GM06990 (cell line): ENCODE results near the gene RAVER1.
A peak's percentile ranks its signal among the peaks of the same experiment; 100 is the strongest.

Experiments used
- DNase-seq: peaks from one replicate; pipeline ENCODE4 v3.0.0-alpha.2; 2011; ENCODE audit not compliant: insufficient read length; ENCODE audit errors: extremely low read depth
- H3K27me3 ChIP-seq: replicated peaks from 2 replicates; pipeline ENCODE4 v1.6.0; 2011; ENCODE audit warnings: low read length; ENCODE audit not compliant: control insufficient read depth, insufficient read depth
- H3K36me3 ChIP-seq: 2 replicates; pipeline ENCODE4 v1.5.1; 2011; ENCODE audit warnings: low read length; ENCODE audit not compliant: control insufficient read depth, insufficient read depth
- H3K4me3 ChIP-seq: replicated peaks from 2 replicates; pipeline ENCODE4 v1.5.1; 2011; ENCODE audit warnings: low read depth, mild to moderate bottlenecking, control low read depth, low read length
- TF ChIP-seq, protein P1 (sequence below): IDR thresholded peaks from 2 replicates; pipeline ENCODE4 v1.5.1; 2011; ENCODE audit warnings: low read length, control low read depth, mild to moderate bottlenecking, inconsistent platforms; ENCODE audit not compliant: insufficient read depth, poor library complexity, severe bottlenecking

RAVER1 gene

DNA sequence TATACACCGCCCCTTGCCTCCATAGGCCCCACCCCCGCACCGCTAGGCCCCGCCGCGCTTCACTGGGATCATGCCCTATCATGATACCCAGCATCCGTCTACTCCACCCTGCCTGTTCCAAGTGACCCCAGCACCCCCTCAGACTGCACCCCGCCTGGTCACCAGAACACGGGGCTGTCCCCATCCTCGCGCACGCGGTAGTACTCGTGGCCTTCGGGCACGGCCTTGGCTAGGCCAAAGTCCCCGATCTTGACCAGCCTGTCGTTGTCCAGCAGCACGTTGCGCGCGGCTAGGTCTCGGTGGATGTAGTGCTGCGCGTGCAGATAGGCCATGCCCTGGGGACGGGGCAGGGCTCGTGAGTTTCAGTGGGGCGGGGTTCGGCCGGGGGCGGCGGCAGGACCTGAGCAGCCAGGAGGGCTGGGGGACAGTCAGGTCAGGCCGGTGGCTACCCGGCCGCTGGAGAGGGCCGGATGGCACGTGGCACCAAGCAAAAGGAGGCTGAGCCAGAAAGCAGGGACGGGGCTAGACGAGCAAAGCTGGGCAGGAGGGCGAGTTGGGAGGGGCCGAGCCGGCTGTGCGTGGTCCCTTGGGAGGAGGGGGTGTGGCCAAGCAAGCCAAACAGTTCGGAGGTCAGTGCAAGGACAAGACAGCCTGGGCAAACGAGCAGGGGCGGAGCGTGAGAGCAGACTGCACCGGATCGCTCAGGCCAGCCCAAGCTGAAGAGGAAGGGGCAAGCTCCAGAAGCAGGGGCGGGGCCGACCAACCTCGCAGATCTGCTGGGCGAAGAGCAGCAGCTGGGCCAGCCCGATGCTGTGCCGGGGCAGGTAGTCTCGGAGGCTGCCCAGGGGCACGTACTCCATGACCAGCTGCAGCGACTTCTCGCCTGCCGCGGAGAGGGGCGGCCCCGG is 19.7 kb upstream of the RAVER1 start:
- no peak overlapping the region for H3K4me3 ChIP-seq
- no peak for DNase-seq

DNA sequence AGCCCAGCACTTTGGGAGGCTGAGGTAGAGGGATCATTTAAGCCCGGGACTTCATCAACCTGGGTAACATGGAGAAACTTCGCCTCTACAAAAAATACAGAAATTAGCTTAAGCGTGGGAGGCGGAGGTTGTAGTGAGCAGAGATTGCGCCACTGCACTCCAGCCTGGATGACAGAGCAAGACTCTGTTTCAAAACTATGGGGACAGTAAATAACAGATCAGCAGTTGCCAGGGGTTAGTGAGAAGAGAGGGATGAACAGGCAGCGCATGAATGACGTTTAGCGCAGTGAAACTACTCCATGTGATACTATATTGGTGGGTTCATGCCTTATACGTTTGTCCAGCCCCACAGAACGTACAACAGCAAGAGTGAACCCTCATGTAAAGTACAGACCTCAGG is 13.2 kb upstream of the RAVER1 start:
- TF ChIP-seq, protein P1, sequence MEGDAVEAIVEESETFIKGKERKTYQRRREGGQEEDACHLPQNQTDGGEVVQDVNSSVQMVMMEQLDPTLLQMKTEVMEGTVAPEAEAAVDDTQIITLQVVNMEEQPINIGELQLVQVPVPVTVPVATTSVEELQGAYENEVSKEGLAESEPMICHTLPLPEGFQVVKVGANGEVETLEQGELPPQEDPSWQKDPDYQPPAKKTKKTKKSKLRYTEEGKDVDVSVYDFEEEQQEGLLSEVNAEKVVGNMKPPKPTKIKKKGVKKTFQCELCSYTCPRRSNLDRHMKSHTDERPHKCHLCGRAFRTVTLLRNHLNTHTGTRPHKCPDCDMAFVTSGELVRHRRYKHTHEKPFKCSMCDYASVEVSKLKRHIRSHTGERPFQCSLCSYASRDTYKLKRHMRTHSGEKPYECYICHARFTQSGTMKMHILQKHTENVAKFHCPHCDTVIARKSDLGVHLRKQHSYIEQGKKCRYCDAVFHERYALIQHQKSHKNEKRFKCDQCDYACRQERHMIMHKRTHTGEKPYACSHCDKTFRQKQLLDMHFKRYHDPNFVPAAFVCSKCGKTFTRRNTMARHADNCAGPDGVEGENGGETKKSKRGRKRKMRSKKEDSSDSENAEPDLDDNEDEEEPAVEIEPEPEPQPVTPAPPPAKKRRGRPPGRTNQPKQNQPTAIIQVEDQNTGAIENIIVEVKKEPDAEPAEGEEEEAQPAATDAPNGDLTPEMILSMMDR, result no peak
- no peaks in the 10 kb centered on the region for H3K27me3 ChIP-seq
- peaks cover 11% of the 10 kb centered on the region for H3K36me3 ChIP-seq
- DNase-seq, result no peak
- no peak overlapping the region for H3K4me3 ChIP-seq

More for the DNA sequence above, 19.7 kb upstream of the RAVER1 start:
- Histone ChIP-seq H3K27me3 (no peaks in the 10 kb centered on the region), H3K36me3 (peaks cover 50% of the 10 kb centered on the region)
- TF ChIP-seq, protein P1, result no peak

DNA sequence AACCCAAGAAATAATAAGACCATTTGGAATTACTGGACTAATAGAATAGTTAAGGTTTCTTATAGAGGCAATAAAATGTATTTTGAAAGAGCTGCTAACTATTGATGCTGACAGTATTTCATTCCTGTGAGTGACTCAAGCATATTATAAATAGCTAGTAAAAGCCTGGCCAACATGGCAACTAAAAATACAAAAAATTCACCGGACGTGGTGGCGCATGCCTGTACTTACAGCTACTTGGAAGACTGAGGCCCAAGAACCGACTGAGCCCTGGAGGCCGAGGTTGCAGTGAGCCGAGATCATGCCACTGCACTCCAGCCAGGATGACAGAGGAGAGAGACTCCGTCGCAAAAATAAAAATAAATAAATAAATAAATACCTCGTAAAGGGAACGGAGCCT is 11.5 kb upstream of the RAVER1 start:
- H3K36me3 ChIP-seq, result peaks cover 1% of the 10 kb centered on the region
- TF ChIP-seq, protein P1, result no peak
- H3K4me3 ChIP-seq, result no peak overlapping the region
- H3K27me3 ChIP-seq, result no peaks in the 10 kb centered on the region
- no peak for DNase-seq

DNA sequence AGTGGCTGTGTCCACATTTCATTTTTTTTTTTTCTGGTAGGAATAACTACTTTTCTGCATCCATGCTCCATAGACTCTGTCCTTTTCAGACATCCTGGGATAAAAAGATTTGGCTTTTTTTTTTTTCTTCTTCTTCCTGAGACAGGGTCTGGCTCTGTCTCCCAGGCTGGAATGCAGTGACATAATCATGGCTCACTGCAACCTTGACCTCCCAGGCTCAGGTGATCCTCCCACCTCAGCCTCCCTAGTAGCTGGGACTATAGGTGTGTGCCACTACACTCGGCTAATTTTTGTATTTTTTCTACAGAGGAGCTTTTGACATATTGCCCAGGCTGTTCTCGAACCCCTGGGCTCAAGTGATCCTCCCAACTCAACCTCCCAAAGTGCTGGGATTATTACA is 10.2 kb upstream of the RAVER1 start:
- Histone ChIP-seq H3K27me3 (no peaks in the 10 kb centered on the region), H3K4me3 (no peak overlapping the region), H3K36me3 (no peaks in the 10 kb centered on the region)
- TF ChIP-seq, protein P1, result no peak
- no peak for DNase-seq

DNA sequence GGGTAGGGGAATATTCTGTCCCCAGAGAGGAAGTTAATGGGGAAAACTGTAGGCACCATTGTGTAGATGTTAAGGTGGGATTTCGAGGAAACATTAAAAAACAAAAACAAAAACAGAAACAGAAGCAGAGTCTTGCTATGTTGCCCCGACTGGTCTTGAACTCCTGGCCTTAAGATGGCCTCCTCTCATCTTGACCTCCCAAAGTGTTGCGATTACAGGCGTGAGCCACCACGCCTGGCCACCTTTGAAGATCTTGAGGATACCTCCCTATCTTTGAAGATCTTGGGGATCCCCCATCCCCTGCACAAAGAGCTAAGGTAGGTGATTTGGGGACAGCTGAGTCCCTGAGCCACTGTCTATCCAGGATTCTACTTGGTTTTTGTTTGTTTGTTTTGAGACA is 6.6 kb upstream of the RAVER1 start:
- H3K4me3 ChIP-seq, result peak overlapping the region; percentile 85
- no peaks in the 10 kb centered on the region for H3K27me3 ChIP-seq
- TF ChIP-seq, protein P1, result no peak
- DNase-seq, result no peak
- H3K36me3 ChIP-seq, result peaks cover 6% of the 10 kb centered on the region
